K562 (cell line): ENCODE results near the gene GFM1. TPM values are rescaled to one million over a fixed set of nuclear protein-coding genes. Genes with fewer than 3 reads are reported as not detected.
A peak's percentile ranks its signal among the peaks of the same experiment; 100 is the strongest.

Experiments
- CREM ChIP-seq: IDR thresholded peaks from 2 replicates; pipeline ENCODE4 v1.6.1; 2014; ENCODE audit warnings: antibody characterized with exemption, low read depth
- GABPA ChIP-seq: fragments of 200-800 bp; sonication (Bioruptor generic); conservative IDR thresholded peaks from 2 replicates; pipeline ENCODE4 v1.6.1; 2016; ENCODE audit warnings: low read depth, missing genetic modification characterization, missing compliant biosample characterization
- HBP1 ChIP-seq: fragments of 450-650 bp; formaldehyde crosslinking; IDR thresholded peaks from 2 replicates; pipeline ENCODE4 v1.4.0; 2022; ENCODE audit warnings: missing genetic modification characterization
- HDAC8 ChIP-seq: fragments of 450-650 bp; IDR thresholded peaks from 2 replicates; pipeline ENCODE4 v1.6.1; 2016; ENCODE audit warnings: mild to moderate bottlenecking, missing genetic modification characterization, moderate library complexity, missing compliant biosample characterization
- L3MBTL2 ChIP-seq: fragments of 450-650 bp; IDR thresholded peaks from 2 replicates; pipeline ENCODE4 v1.6.1; 2016; ENCODE audit warnings: mild to moderate bottlenecking, moderate library complexity
- MGA ChIP-seq: fragments of 450-650 bp; IDR thresholded peaks from 2 replicates; pipeline ENCODE4 v1.6.1; 2016; ENCODE audit warnings: mild to moderate bottlenecking, moderate library complexity
- MYC ChIP-seq, 2 experiments: fragments of 250-450 bp in 1 of 2; sonication (Bioruptor Pico) in 1 of 2; IDR thresholded peaks; 2 replicates each; pipeline versions ENCODE4 v1.5.1 to v1.6.1; 2012 to 2021; ENCODE audit warnings: low read depth in 2 of 2, borderline replicate concordance in 1 of 2, improper control_type of control experiment in 1 of 2, low read length in 1 of 2, mild to moderate bottlenecking in 1 of 2, moderate library complexity in 1 of 2
- SAP30 ChIP-seq: fragments of 200-600 bp; sonication (generic); IDR thresholded peaks from 2 replicates; pipeline ENCODE4 v1.6.1; 2012; ENCODE audit warnings: borderline replicate concordance, low read depth, mild to moderate bottlenecking, moderate library complexity, low read length, control low read depth, inconsistent platforms; ENCODE audit not compliant: insufficient read depth, poor library complexity, severe bottlenecking
- SMAD1 ChIP-seq: fragments of 150-350 bp; IDR thresholded peaks from 2 replicates; pipeline ENCODE4 v1.6.1; 2014; ENCODE audit warnings: low read length, low read depth; ENCODE audit not compliant: partially characterized antibody
- SRSF7 ChIP-seq: fragments of 200-400 bp; formaldehyde crosslinking; optimal IDR thresholded peaks from 2 replicates; pipeline ENCODE3; 2017; ENCODE audit warnings: mild to moderate bottlenecking, low read depth, low read length
- ZBTB17 ChIP-seq: fragments of 450-650 bp; formaldehyde crosslinking; IDR thresholded peaks from 2 replicates; pipeline ENCODE4 v1.4.0; 2020; ENCODE audit warnings: mild to moderate bottlenecking
- ZNF444 ChIP-seq: fragments of 250-450 bp; sonication (Bioruptor Pico); IDR thresholded peaks from 2 replicates; pipeline ENCODE4 v1.4.0; 2020; ENCODE audit warnings: mild to moderate bottlenecking, moderate library complexity
- ZNF586 ChIP-seq: fragments of 450-650 bp; formaldehyde crosslinking; conservative IDR thresholded peaks from 2 replicates; pipeline ENCODE4 v1.4.0; 2020; ENCODE audit warnings: mild to moderate bottlenecking, moderate library complexity
- polyA plus RNA-seq, 8 experiments: library from polyadenylated mRNA; depleted of rRNA in 4 of 8; stranded (reverse) in 5 of 8; unstranded in 3 of 8; fragments of >200 nt; fragmentation: Nextera tagmentation in 2 of 8; fragmentation: Illumina TruSeq in 1 of 8; extraction: Ambion mirVana in 2 of 8; extraction: Trizol in 1 of 8; gene quantifications; 2 replicates each; pipeline versions ENCODE4 v1.2.1 to v1.2.3, GENCODE V29; 2011 to 2014; ENCODE audit warnings: inconsistent platforms in 1 of 8, missing spikeins in 1 of 8
- total RNA-seq, 7 experiments: library from RNA; depleted of rRNA in 6 of 7; stranded (reverse); fragments of >200 nt in 6 of 7; fragmentation: Illumina TruSeq in 2 of 7; extraction: Trizol in 2 of 7; gene quantifications; 2 replicates each; pipeline versions ENCODE4 v1.2.1 to v1.2.3, GENCODE V29; 2011 to 2021; ENCODE audit warnings: low replicate concordance in 1 of 7

GFM1 gene
- total and polyA plus RNA-seq, 9 of the 15 experiments (the other 6 are each of a cell fraction or from before 2014, with no cell fraction given) = 38.9 to 86.7 (median 64.8) TPM

GRCh38 chr3:158644345-158644908 is at the start of gene GFM1 (continued):
- TF ChIP-seq SAP30 = peak; percentile 98
- TF ChIP-seq ZBTB17 = peak; percentile 76; the same call in 1 of the 2 replicates
- peak; percentile 39 for TF ChIP-seq SMAD1
- peak; percentile 47; the same call in 1 of the 2 replicates for TF ChIP-seq MGA
- TF ChIP-seq MYC (IDR thresholded peaks at IDR 0.05; ENCODE audit: low read depth, low read length) = peak; percentile 93
- TF ChIP-seq MYC (CRISPR knock-in tag; IDR thresholded peaks at IDR 0.05; ENCODE audit: borderline replicate concordance, low read depth) = peak; percentile 88; the same call in 1 of the 2 replicates
- no peak for TF ChIP-seq SRSF7
- TF ChIP-seq HDAC8 (tag) = no peak
- TF ChIP-seq L3MBTL2 = peak; percentile 57
- TF ChIP-seq GABPA (tag) = peak; percentile 97
- TF ChIP-seq CREM = peak; percentile 81
- TF ChIP-seq ZNF586 (CRISPR knock-in tag) = no peak
- TF ChIP-seq HBP1 (CRISPR knock-in tag) = 0 out of 2 replicates have a peak, but pooled peaks have one; percentile 54
- TF ChIP-seq ZNF444 = no peak
